WI38 (cell line): ENCODE results near the gene NLGN1.

ENCODE experiments used
- H3K4me3 ChIP-seq: 2 replicates; pipeline ENCODE4 v1.5.1; 2011; ENCODE audit warnings: low read depth, mild to moderate bottlenecking, control low read depth, low read length
- TF ChIP-seq, protein P1 (sequence below): IDR thresholded peaks from 2 replicates; pipeline ENCODE4 v1.5.1; 2012; ENCODE audit warnings: low read depth, mild to moderate bottlenecking, control low read depth, low read length

The NLGN1 gene

DNA sequence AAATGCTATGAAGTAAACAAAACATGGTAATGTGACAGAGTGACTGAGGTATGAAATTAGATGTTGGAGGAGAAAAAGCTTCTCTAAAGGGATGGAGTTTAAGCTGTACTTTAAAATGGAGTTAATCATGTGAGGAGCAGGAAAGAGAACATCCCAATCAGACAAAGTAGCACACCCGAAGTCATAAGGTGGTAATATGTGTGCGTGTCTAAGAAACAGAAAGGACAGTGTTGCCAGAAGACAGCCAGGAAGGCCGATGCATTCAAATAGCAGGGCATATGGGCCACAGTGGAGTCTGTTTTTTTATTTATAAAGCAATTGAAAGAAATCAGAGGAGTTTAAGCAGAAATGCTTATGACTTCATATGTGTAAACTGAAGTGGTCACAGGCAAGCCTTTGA, 376.3 kb downstream of the NLGN1 start:
- no peak overlapping the region for H3K4me3 ChIP-seq
- TF ChIP-seq, protein P1, sequence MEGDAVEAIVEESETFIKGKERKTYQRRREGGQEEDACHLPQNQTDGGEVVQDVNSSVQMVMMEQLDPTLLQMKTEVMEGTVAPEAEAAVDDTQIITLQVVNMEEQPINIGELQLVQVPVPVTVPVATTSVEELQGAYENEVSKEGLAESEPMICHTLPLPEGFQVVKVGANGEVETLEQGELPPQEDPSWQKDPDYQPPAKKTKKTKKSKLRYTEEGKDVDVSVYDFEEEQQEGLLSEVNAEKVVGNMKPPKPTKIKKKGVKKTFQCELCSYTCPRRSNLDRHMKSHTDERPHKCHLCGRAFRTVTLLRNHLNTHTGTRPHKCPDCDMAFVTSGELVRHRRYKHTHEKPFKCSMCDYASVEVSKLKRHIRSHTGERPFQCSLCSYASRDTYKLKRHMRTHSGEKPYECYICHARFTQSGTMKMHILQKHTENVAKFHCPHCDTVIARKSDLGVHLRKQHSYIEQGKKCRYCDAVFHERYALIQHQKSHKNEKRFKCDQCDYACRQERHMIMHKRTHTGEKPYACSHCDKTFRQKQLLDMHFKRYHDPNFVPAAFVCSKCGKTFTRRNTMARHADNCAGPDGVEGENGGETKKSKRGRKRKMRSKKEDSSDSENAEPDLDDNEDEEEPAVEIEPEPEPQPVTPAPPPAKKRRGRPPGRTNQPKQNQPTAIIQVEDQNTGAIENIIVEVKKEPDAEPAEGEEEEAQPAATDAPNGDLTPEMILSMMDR: no peak

DNA sequence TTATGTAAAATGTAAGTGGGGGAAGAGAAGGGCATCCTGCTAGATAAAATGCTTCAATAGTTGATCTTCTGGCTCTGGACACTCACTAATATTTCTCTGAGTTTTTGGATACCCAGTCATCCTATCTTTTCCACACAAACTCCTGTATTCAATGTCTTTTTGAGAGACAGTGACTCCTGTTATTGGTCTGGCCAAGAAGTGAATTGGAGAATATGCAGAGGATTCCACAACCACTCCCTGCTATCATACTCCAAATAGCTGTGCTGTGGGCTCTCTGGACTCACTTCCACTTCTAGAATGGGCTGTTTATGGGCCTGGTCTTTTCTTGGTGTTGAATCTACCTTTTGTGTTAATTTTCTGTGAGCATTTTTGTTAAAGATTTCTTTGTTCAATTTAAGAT, 376.8 kb downstream of the NLGN1 start:
- no peak overlapping the region for H3K4me3 ChIP-seq
- TF ChIP-seq, protein P1: no peak

DNA sequence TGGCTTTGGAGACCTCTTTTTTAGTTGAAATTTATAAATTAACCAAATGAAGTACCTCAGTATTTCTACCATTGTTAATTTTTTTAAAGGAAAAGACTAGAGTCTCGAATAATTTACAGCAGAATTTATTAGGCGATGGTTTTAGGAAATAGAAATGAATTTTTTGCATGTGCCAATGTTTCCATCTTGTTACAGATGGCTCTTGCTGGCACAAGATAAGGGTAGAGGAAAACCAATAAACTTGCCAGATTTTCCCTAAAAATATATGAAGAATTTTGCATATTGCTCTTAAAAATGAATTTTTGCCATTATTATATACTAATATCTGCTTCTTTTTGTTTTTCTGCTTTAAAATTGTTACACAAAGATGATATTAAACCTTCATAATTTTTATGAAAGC, 380.7 kb downstream of the NLGN1 start:
- TF ChIP-seq, protein P1: no peak
- no peak overlapping the region for H3K4me3 ChIP-seq

GRCh38 chr3:173780067-173780466, 382.5 kb downstream of the NLGN1 start:
- TF ChIP-seq, protein P1: no peak
- no peak overlapping the region for H3K4me3 ChIP-seq

- H3K4me3 ChIP-seq: no peak overlapping the region
- TF ChIP-seq, protein P1: no peak
Observed at GRCh38 chr3:173785004-173785403, 387.5 kb downstream of the NLGN1 start.

GRCh38 chr3:173789530-173790162, 392.1 kb downstream of the NLGN1 start:
- no peak overlapping the region for H3K4me3 ChIP-seq
- TF ChIP-seq, protein P1: no peak

DNA sequence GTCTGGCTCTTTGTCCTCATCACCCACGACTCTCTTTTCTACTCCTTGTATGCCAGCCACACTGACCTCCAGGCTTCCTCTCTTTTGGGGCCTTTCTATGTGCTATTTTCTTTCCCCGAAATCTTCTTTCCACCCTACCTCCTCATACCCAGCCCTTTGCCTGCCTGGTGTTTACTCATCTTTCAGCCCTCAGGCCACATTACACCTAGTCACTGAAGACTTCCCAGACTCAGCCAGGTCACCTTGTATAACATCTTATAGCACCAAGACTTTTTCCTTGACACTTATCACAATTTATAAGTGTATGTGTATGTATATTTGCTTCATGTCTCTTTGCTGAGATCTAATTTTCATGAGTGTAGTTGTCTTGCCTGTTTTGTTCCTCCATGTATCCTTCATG, 396.4 kb downstream of the NLGN1 start:
- TF ChIP-seq, protein P1: no peak
- H3K4me3 ChIP-seq: no peak overlapping the region
